Neural crest cell (in vitro differentiated cells): ENCODE data around the gene GPR150. TPM values are rescaled to one million over a fixed set of nuclear protein-coding genes. Genes with fewer than 3 reads are reported as not detected.

Experiments used
- DNase-seq: peaks from one replicate; pipeline ENCODE4 v3.0.0; 2021; ENCODE audit warnings: low read depth, mixed read lengths, low spot score
- H3K27ac Mint-ChIP-seq: one replicate; pipeline ENCODE4 v1.8.0; 2021; ENCODE audit warnings: mild to moderate bottlenecking, mixed read lengths; ENCODE audit not compliant: unreplicated experiment
- H3K27me3 Mint-ChIP-seq: 2 replicates; pipeline ENCODE4 v1.8.0; 2021; ENCODE audit warnings: low read depth, mild to moderate bottlenecking, mixed read lengths
- H3K36me3 Mint-ChIP-seq: 2 replicates; pipeline ENCODE4 v1.8.0; 2021; ENCODE audit warnings: low read depth, mild to moderate bottlenecking, mixed read lengths
- H3K4me1 Mint-ChIP-seq: 2 replicates; pipeline ENCODE4 v1.8.0; 2021; ENCODE audit warnings: mixed read lengths
- H3K4me3 Mint-ChIP-seq: one replicate; pipeline ENCODE4 v1.8.0; 2021; ENCODE audit warnings: mild to moderate bottlenecking, mixed read lengths
- H3K9me3 Mint-ChIP-seq: 2 replicates; pipeline ENCODE4 v1.8.0; 2021; ENCODE audit warnings: mixed read lengths
- CTCF ChIP-seq: fragments of 200-600 bp; sonication (generic); conservative IDR thresholded peaks from 2 replicates; pipeline ENCODE4 v1.5.0; 2021; ENCODE audit warnings: antibody characterized with exemption, mild to moderate bottlenecking
- total RNA-seq: library from RNA; stranded (reverse); gene quantifications from 2 replicates; pipeline ENCODE4 v1.2.1, GENCODE V29; 2021

Gene GPR150
- total RNA-seq, 1 donor from 2014 or later, result not detected

- TF ChIP-seq CTCF, result no peak
- Mint-ChIP-seq H3K4me3 (no peak overlapping the region), H3K27ac (no peak overlapping the region), H3K4me1 (peaks cover 4% of the 10 kb centered on the region), H3K36me3 (no peaks in the 10 kb centered on the region), H3K9me3 (no peaks in the 10 kb centered on the region), H3K27me3 (no peaks in the 10 kb centered on the region)
- DNase-seq, result no peak
These were observed 47.8 kb downstream of the GPR150 start for GRCh38 chr5:95667678-95668077.

- TF ChIP-seq CTCF, result no peak
- Mint-ChIP-seq H3K36me3 (no peaks in the 10 kb centered on the region), H3K4me1 (peaks cover 4% of the 10 kb centered on the region), H3K4me3 (no peak overlapping the region), H3K9me3 (no peaks in the 10 kb centered on the region), H3K27me3 (no peaks in the 10 kb centered on the region), H3K27ac (no peak overlapping the region)
- DNase-seq, result no peak
These were observed 48.3 kb downstream of the GPR150 start for GRCh38 chr5:95668216-95668615.

GRCh38 chr5:95668728-95669127, 48.8 kb downstream of the GPR150 start:
- DNase-seq, result no peak
- Mint-ChIP-seq H3K27me3 (no peaks in the 10 kb centered on the region), H3K36me3 (no peaks in the 10 kb centered on the region), H3K9me3 (no peaks in the 10 kb centered on the region), H3K27ac (no peak overlapping the region), H3K4me3 (no peak overlapping the region), H3K4me1 (peaks cover 4% of the 10 kb centered on the region)
- TF ChIP-seq CTCF, result no peak

- Mint-ChIP-seq H3K36me3 (no peaks in the 10 kb centered on the region), H3K4me3 (no peak overlapping the region), H3K4me1 (no peaks in the 10 kb centered on the region), H3K27ac (no peak overlapping the region), H3K27me3 (no peaks in the 10 kb centered on the region), H3K9me3 (no peaks in the 10 kb centered on the region)
- no peak for TF ChIP-seq CTCF
- no peak for DNase-seq
These were observed 49.7 kb downstream of the GPR150 start for GRCh38 chr5:95669540-95669939.

- Mint-ChIP-seq H3K9me3 (no peaks in the 10 kb centered on the region), H3K27me3 (no peaks in the 10 kb centered on the region), H3K4me1 (no peaks in the 10 kb centered on the region), H3K4me3 (no peak overlapping the region), H3K27ac (no peak overlapping the region), H3K36me3 (no peaks in the 10 kb centered on the region)
- TF ChIP-seq CTCF, result no peak
- DNase-seq, result no peak
These were observed 50.1 kb downstream of the GPR150 start for GRCh38 chr5:95669985-95670384.

GRCh38 chr5:95670568-95670967, 50.7 kb downstream of the GPR150 start:
- no peak overlapping the region for H3K27ac Mint-ChIP-seq
- H3K36me3 Mint-ChIP-seq, result no peaks in the 10 kb centered on the region
- no peaks in the 10 kb centered on the region for H3K4me1 Mint-ChIP-seq
- H3K27me3 Mint-ChIP-seq, result no peaks in the 10 kb centered on the region
- no peaks in the 10 kb centered on the region for H3K9me3 Mint-ChIP-seq
- TF ChIP-seq CTCF, result no peak
- no peak overlapping the region for H3K4me3 Mint-ChIP-seq
- no peak for DNase-seq
